ENCODE data around the gene ENHO. TPM values are rescaled to one million over a fixed set of nuclear protein-coding genes. Genes with fewer than 3 reads are reported as not detected.
A peak's percentile ranks its signal among the peaks of the same experiment; 100 is the strongest.

The ENHO gene
- total RNA-seq, 2 donors from 2014 or later, result 0.75 TPM; not detected in 1

- peak; percentile 50 for DNase-seq (ENCODE audit: low spot score)
- H3K9me3 ChIP-seq, result no peaks in the 10 kb centered on the region
- no peaks in the 10 kb centered on the region for H3K4me1 ChIP-seq
- TF ChIP-seq CTCF (IDR thresholded peaks at IDR 0.05), result no peak
- H3K36me3 ChIP-seq, result no peaks in the 10 kb centered on the region
- no peak overlapping the region for H3K4me3 ChIP-seq
- H3K27ac ChIP-seq, result no peak overlapping the region
- no peaks in the 10 kb centered on the region for H3K27me3 ChIP-seq
Observed at GRCh38 chr9:34551751-34552605, 29.2 kb upstream of the ENHO start.

- no peak overlapping the region for H3K4me3 ChIP-seq
- no peak for TF ChIP-seq CTCF (IDR thresholded peaks at IDR 0.05)
- no peaks in the 10 kb centered on the region for H3K9me3 ChIP-seq
- no peak overlapping the region for H3K27ac ChIP-seq
- no peaks in the 10 kb centered on the region for H3K36me3 ChIP-seq
- no peaks in the 10 kb centered on the region for H3K27me3 ChIP-seq
- DNase-seq (ENCODE audit: low spot score), result peak; percentile 53
- no peaks in the 10 kb centered on the region for H3K4me1 ChIP-seq
Observed at GRCh38 chr9:34550681-34551270, 28.0 kb upstream of the ENHO start.

GRCh38 chr9:34550016-34550680 lies 27.4 kb upstream of the ENHO start:
- DNase-seq (ENCODE audit: low spot score), result peak; percentile 57

GRCh38 chr9:34549407-34549732 lies 26.6 kb upstream of the ENHO start:
- peak; percentile 55 for DNase-seq (ENCODE audit: low spot score)

More at GRCh38 chr9:34550016-34550680, 27.4 kb upstream of the ENHO start:
- H3K27me3 ChIP-seq, result no peaks in the 10 kb centered on the region
- H3K27ac ChIP-seq, result no peak overlapping the region
- H3K36me3 ChIP-seq, result no peaks in the 10 kb centered on the region
- no peaks in the 10 kb centered on the region for H3K4me1 ChIP-seq
- no peak for TF ChIP-seq CTCF (IDR thresholded peaks at IDR 0.05)
- H3K9me3 ChIP-seq, result no peaks in the 10 kb centered on the region
- H3K4me3 ChIP-seq, result no peak overlapping the region

More at GRCh38 chr9:34549407-34549732, 26.6 kb upstream of the ENHO start:
- no peak overlapping the region for H3K27ac ChIP-seq
- TF ChIP-seq CTCF (IDR thresholded peaks at IDR 0.05), result no peak
- no peaks in the 10 kb centered on the region for H3K36me3 ChIP-seq
- H3K9me3 ChIP-seq, result no peaks in the 10 kb centered on the region
- no peak overlapping the region for H3K4me3 ChIP-seq
- H3K27me3 ChIP-seq, result no peaks in the 10 kb centered on the region
- no peaks in the 10 kb centered on the region for H3K4me1 ChIP-seq
